OCI-LY1 (cell line): Measurements from ENCODE around the gene CAMKK1.

Source experiments
- H2AFZ ChIP-seq: fragments of 200-600 bp; sonication (generic), shearing (Covaris generic); 2 replicates; pipeline ENCODE4 v1.6.0; 2014; ENCODE audit warnings: antibody characterized with exemption, mild to moderate bottlenecking, low read length
- H3F3A ChIP-seq: fragments of 200-600 bp; sonication (generic), shearing (Covaris generic); 2 replicates; pipeline ENCODE4 v1.6.0; 2014; ENCODE audit warnings: mild to moderate bottlenecking, antibody characterized with exemption, low read length, moderate library complexity; ENCODE audit not compliant: insufficient read depth
- H3K27ac ChIP-seq: fragments of 200-600 bp; sonication (generic); 2 replicates; pipeline ENCODE4 v1.5.1; 2014; ENCODE audit warnings: low read length, mixed run types, mild to moderate bottlenecking, low read depth; ENCODE audit not compliant: poor library complexity, severe bottlenecking
- H3K27me3 ChIP-seq: fragments of 200-600 bp; sonication (generic); 2 replicates; pipeline ENCODE4 v1.6.0; 2014; ENCODE audit warnings: antibody characterized with exemption, mild to moderate bottlenecking, low read length, moderate library complexity; ENCODE audit not compliant: insufficient read depth
- H3K36me3 ChIP-seq: fragments of 200-600 bp; sonication (generic); 2 replicates; pipeline ENCODE4 v1.6.1; 2014; ENCODE audit warnings: mild to moderate bottlenecking, antibody characterized with exemption, low read length, moderate library complexity, mixed read lengths; ENCODE audit not compliant: insufficient read depth
- H3K4me1 ChIP-seq: fragments of 200-600 bp; sonication (generic); 2 replicates; pipeline ENCODE4 v1.5.1; 2014; ENCODE audit warnings: mild to moderate bottlenecking, low read length, moderate library complexity; ENCODE audit not compliant: insufficient read depth, severe bottlenecking
- H3K4me2 ChIP-seq: fragments of 200-600 bp; sonication (generic), shearing (Covaris generic); 2 replicates; pipeline ENCODE4 v1.6.1; 2014; ENCODE audit warnings: low read length
- H3K4me3 ChIP-seq: fragments of 200-600 bp; sonication (generic); 2 replicates; pipeline ENCODE4 v1.5.1; 2014; ENCODE audit warnings: low read length, low read depth, mild to moderate bottlenecking, mixed read lengths; ENCODE audit not compliant: poor library complexity, severe bottlenecking
- H3K79me2 ChIP-seq: fragments of 200-600 bp; shearing (Covaris generic); 2 replicates; pipeline ENCODE4 v1.6.1; 2016; ENCODE audit warnings: mixed run types, low read length, mixed read lengths; ENCODE audit not compliant: insufficient read depth
- H3K9ac ChIP-seq: fragments of 200-600 bp; sonication (generic), shearing (Covaris generic); 2 replicates; pipeline ENCODE4 v1.6.1; 2014; ENCODE audit warnings: mild to moderate bottlenecking, low read length, mixed read lengths
- H3K9me2 ChIP-seq: fragments of 200-600 bp; sonication (generic), shearing (Covaris generic); 2 replicates; pipeline ENCODE4 v1.6.1; 2014; ENCODE audit warnings: low read depth, mild to moderate bottlenecking, low read length, mixed read lengths
- H3K9me3 ChIP-seq: fragments of 200-600 bp; shearing (Covaris generic); 2 replicates; pipeline ENCODE4 v1.6.1; 2014; ENCODE audit warnings: low read length, mixed read lengths
- H4K20me1 ChIP-seq: fragments of 200-600 bp; sonication (generic), shearing (Covaris generic); 2 replicates; pipeline ENCODE4 v1.6.0; 2016; ENCODE audit warnings: mild to moderate bottlenecking, low read length; ENCODE audit not compliant: insufficient read depth
- CTCF ChIP-seq: fragments of 200-600 bp; sonication (generic), shearing (Covaris generic); IDR thresholded peaks from 2 replicates; pipeline ENCODE4 v1.5.1; 2017; ENCODE audit warnings: mild to moderate bottlenecking, antibody characterized with exemption, low read length, moderate library complexity, mixed read lengths
- EZH2 ChIP-seq: fragments of 200-600 bp; sonication (generic), shearing (Covaris generic); IDR thresholded peaks from 2 replicates; pipeline ENCODE4 v1.8.0; 2017; ENCODE audit warnings: borderline replicate concordance, mixed run types, mild to moderate bottlenecking, antibody characterized with exemption, low read length, moderate library complexity, mixed read lengths

CAMKK1 gene

GRCh38 chr17:3887804-3888203, 5.0 kb downstream of the CAMKK1 start:
- peaks cover 7% of the 10 kb centered on the region for H3K4me1 ChIP-seq
- no peak for TF ChIP-seq CTCF
- no peak for TF ChIP-seq EZH2

GRCh38 chr17:3887394-3887793, 5.5 kb downstream of the CAMKK1 start:
- H2AFZ ChIP-seq: no peak overlapping the region
- no peaks in the 10 kb centered on the region for H4K20me1 ChIP-seq
- H3K9me3 ChIP-seq: no peaks in the 10 kb centered on the region
- H3K27me3 ChIP-seq: peaks cover 8% of the 10 kb centered on the region; the same call in 1 of the 2 replicates
- H3K27ac ChIP-seq: no peak overlapping the region
- TF ChIP-seq CTCF (no peak), EZH2 (no peak)
- H3F3A ChIP-seq: no peaks in the 10 kb centered on the region
- H3K4me2 ChIP-seq: no peak overlapping the region
- no peak overlapping the region for H3K4me3 ChIP-seq
- no peak overlapping the region for H3K9ac ChIP-seq
- no peaks in the 10 kb centered on the region for H3K36me3 ChIP-seq
- peaks cover 6% of the 10 kb centered on the region for H3K4me1 ChIP-seq
- H3K79me2 ChIP-seq: no peaks in the 10 kb centered on the region
- no peaks in the 10 kb centered on the region for H3K9me2 ChIP-seq

More at GRCh38 chr17:3887804-3888203, 5.0 kb downstream of the CAMKK1 start:
- Histone ChIP-seq H3K27me3 (peaks cover 8% of the 10 kb centered on the region; the same call in 1 of the 2 replicates), H3K79me2 (no peaks in the 10 kb centered on the region), H3K36me3 (no peaks in the 10 kb centered on the region), H3K4me3 (no peak overlapping the region), H4K20me1 (no peaks in the 10 kb centered on the region), H3F3A (no peaks in the 10 kb centered on the region), H3K4me2 (no peak overlapping the region), H2AFZ (no peak overlapping the region), H3K9ac (no peak overlapping the region), H3K9me3 (no peaks in the 10 kb centered on the region), H3K27ac (no peak overlapping the region), H3K9me2 (no peaks in the 10 kb centered on the region)

- Histone ChIP-seq H3K9me2 (no peaks in the 10 kb centered on the region), H3K4me1 (no peaks in the 10 kb centered on the region), H4K20me1 (no peaks in the 10 kb centered on the region), H3K9me3 (no peaks in the 10 kb centered on the region), H3K27me3 (peaks cover 5% of the 10 kb centered on the region; the same call in 1 of the 2 replicates), H3K36me3 (no peaks in the 10 kb centered on the region), H3K27ac (no peak overlapping the region), H3K9ac (no peak overlapping the region), H3K4me2 (no peak overlapping the region), H3F3A (no peaks in the 10 kb centered on the region), H3K4me3 (no peak overlapping the region), H2AFZ (no peak overlapping the region), H3K79me2 (no peaks in the 10 kb centered on the region)
- TF ChIP-seq CTCF (no peak), EZH2 (no peak)
These were observed 6.1 kb downstream of the CAMKK1 start for GRCh38 chr17:3886776-3887175.
